C4-2B (cell line): ENCODE data around the gene PEPD.

Experiments
- CTCF ChIP-seq: fragments of 450-650 bp; conservative IDR thresholded peaks from 2 replicates; pipeline ENCODE4 v1.5.1; 2017; ENCODE audit warnings: mild to moderate bottlenecking
- ZFX ChIP-seq: fragments of 450-650 bp; IDR thresholded peaks from 2 replicates; pipeline ENCODE4 v1.6.1; 2017

GRCh38 chr19:33348301-33349010, 173.1 kb downstream of the PEPD start:
- TF ChIP-seq CTCF (no peak), ZFX (no peak)
